OCI-LY3 (cell line): ENCODE data around the gene CAMTA1.

ENCODE experiments used
- H2AFZ ChIP-seq: fragments of 200-600, 300-600 bp; shearing (Covaris generic); 2 replicates; pipeline ENCODE4 v1.6.0; 2014; ENCODE audit warnings: antibody characterized with exemption, low read depth, low read length
- H3K27ac ChIP-seq: fragments of 200-600, 300-600 bp; sonication (generic); 2 replicates; pipeline ENCODE4 v1.5.1; 2014; ENCODE audit warnings: mild to moderate bottlenecking, low read length, moderate library complexity, mixed read lengths
- H3K27me3 ChIP-seq: fragments of 200-600, 300-600 bp; sonication (generic); 2 replicates; pipeline ENCODE4 v1.6.1; 2014; ENCODE audit warnings: low read depth, low read length, mixed read lengths
- H3K36me3 ChIP-seq: fragments of 200-600, 300-600 bp; sonication (generic); replicated peaks from 2 replicates; pipeline ENCODE3; 2014; ENCODE audit warnings: low read depth, low read length, mixed read lengths
- H3K4me1 ChIP-seq: fragments of 300-600, 200-600 bp; sonication (generic); 2 replicates; pipeline ENCODE4 v1.6.1; 2014; ENCODE audit warnings: low read length, mixed read lengths
- H3K4me2 ChIP-seq: fragments of 200-600, 300-600 bp; sonication (generic); 2 replicates; pipeline ENCODE4 v1.6.1; 2014; ENCODE audit warnings: low read length, mixed read lengths
- H3K4me3 ChIP-seq: fragments of 300-600, 200-600 bp; sonication (generic); 2 replicates; pipeline ENCODE4 v1.5.1; 2014; ENCODE audit warnings: antibody characterized with exemption, mild to moderate bottlenecking, low read length, moderate library complexity
- H3K79me2 ChIP-seq: fragments of 300-600, 200-600 bp; shearing (Covaris generic); 2 replicates; pipeline ENCODE4 v1.6.1; 2014; ENCODE audit warnings: mild to moderate bottlenecking, low read length, mixed read lengths
- H3K9ac ChIP-seq: fragments of 300-600, 200-600 bp; shearing (Covaris generic); 2 replicates; pipeline ENCODE4 v1.6.0; 2014; ENCODE audit warnings: mild to moderate bottlenecking, low read length, moderate library complexity
- H3K9me3 ChIP-seq: fragments of 200-600, 300-600 bp; shearing (Covaris generic); 2 replicates; pipeline ENCODE4 v1.6.1; 2014; ENCODE audit warnings: low read length, mixed read lengths; ENCODE audit not compliant: insufficient read depth
- H4K20me1 ChIP-seq: fragments of 200-600, 300-600 bp; sonication (generic); 2 replicates; pipeline ENCODE4 v1.6.1; 2016; ENCODE audit warnings: low read length, mixed read lengths; ENCODE audit not compliant: insufficient read depth
- CTCF ChIP-seq: fragments of 200-600, 300-600 bp; sonication (generic); IDR thresholded peaks from 2 replicates; pipeline ENCODE4 v1.5.1; 2014; ENCODE audit warnings: antibody characterized with exemption, low read length, low read depth
- EZH2phosphoT487 ChIP-seq: fragments of 200-600 bp; shearing (Covaris generic); IDR thresholded peaks from 2 replicates; pipeline ENCODE4 v1.6.1; 2018; ENCODE audit warnings: antibody characterized with exemption, mixed run types, low read depth

CAMTA1 gene

GRCh38 chr1:7315946-7316345, 530.7 kb downstream of the CAMTA1 start:
- no peak for TF ChIP-seq CTCF
- no peak for TF ChIP-seq EZH2phosphoT487
- Histone ChIP-seq H2AFZ (no peak overlapping the region), H3K36me3 (no peaks in the 10 kb centered on the region), H3K27ac (no peak overlapping the region), H3K79me2 (no peaks in the 10 kb centered on the region), H3K27me3 (no peaks in the 10 kb centered on the region), H3K4me3 (no peak overlapping the region), H3K4me2 (no peak overlapping the region), H3K4me1 (no peaks in the 10 kb centered on the region), H4K20me1 (no peaks in the 10 kb centered on the region), H3K9me3 (no peaks in the 10 kb centered on the region), H3K9ac (no peak overlapping the region)

GRCh38 chr1:7317888-7318287, 532.6 kb downstream of the CAMTA1 start:
- Histone ChIP-seq H3K27me3 (no peaks in the 10 kb centered on the region), H2AFZ (no peak overlapping the region), H3K9me3 (no peaks in the 10 kb centered on the region), H3K4me3 (no peak overlapping the region), H3K79me2 (no peaks in the 10 kb centered on the region), H3K36me3 (no peaks in the 10 kb centered on the region), H3K27ac (no peak overlapping the region), H3K9ac (no peak overlapping the region), H4K20me1 (no peaks in the 10 kb centered on the region), H3K4me1 (peaks cover 6% of the 10 kb centered on the region), H3K4me2 (no peak overlapping the region)
- no peak for TF ChIP-seq EZH2phosphoT487
- no peak for TF ChIP-seq CTCF

GRCh38 chr1:7319196-7319595, 533.9 kb downstream of the CAMTA1 start:
- Histone ChIP-seq H2AFZ (no peak overlapping the region), H3K27ac (no peak overlapping the region), H3K79me2 (no peaks in the 10 kb centered on the region), H3K4me1 (peaks cover 6% of the 10 kb centered on the region), H3K27me3 (no peaks in the 10 kb centered on the region), H3K4me3 (no peak overlapping the region), H4K20me1 (no peaks in the 10 kb centered on the region), H3K9ac (no peak overlapping the region), H3K36me3 (no peaks in the 10 kb centered on the region), H3K9me3 (no peaks in the 10 kb centered on the region), H3K4me2 (no peak overlapping the region)
- no peak for TF ChIP-seq EZH2phosphoT487
- TF ChIP-seq CTCF: no peak

GRCh38 chr1:7320661-7321060, 535.4 kb downstream of the CAMTA1 start:
- H3K9ac ChIP-seq: no peak overlapping the region
- no peaks in the 10 kb centered on the region for H3K36me3 ChIP-seq
- H3K27ac ChIP-seq: no peak overlapping the region
- no peak for TF ChIP-seq EZH2phosphoT487
- no peak for TF ChIP-seq CTCF
- H2AFZ ChIP-seq: no peak overlapping the region
- H3K4me1 ChIP-seq: peaks cover 6% of the 10 kb centered on the region
- H3K4me2 ChIP-seq: no peak overlapping the region
- H3K9me3 ChIP-seq: no peaks in the 10 kb centered on the region
- H3K79me2 ChIP-seq: no peaks in the 10 kb centered on the region
- H4K20me1 ChIP-seq: no peaks in the 10 kb centered on the region
- H3K27me3 ChIP-seq: no peaks in the 10 kb centered on the region
- H3K4me3 ChIP-seq: no peak overlapping the region
